ENCODE measurements around the gene PIH1D1. TPM values are rescaled to one million over a fixed set of nuclear protein-coding genes. Genes with fewer than 3 reads are reported as not detected.
A peak's percentile ranks its signal among the peaks of the same experiment; 100 is the strongest.

The PIH1D1 gene
- total RNA-seq, 2 donors from 2014 or later = 128 to 133 TPM

DNA sequence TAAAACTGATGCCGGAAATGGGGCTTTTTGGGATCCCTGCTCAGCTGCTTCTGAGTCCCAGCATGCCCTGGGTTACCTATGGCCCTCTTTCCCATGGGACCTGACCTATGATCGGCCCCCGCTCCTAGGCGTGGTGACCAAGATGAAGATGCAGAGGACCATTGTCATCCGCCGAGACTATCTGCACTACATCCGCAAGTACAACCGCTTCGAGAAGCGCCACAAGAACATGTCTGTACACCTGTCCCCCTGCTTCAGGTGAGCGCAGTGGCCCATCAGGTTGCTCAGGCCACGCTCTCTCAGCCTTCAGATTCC, 46.1 kb upstream of the PIH1D1 start:
- peaks cover 34% of the 10 kb centered on the region for H3K36me3 Mint-ChIP-seq (ENCODE audit: low read depth)
- Histone ChIP-seq H3K27ac (ENCODE audit: low read depth, low read length) (no peak overlapping the region), H3K27me3 (ENCODE audit: control insufficient read depth, insufficient read depth, low read length, poor library complexity, severe bottlenecking) (no peaks in the 10 kb centered on the region), H3K4me1 (ENCODE audit: control insufficient read depth, insufficient read depth, low read length) (peaks cover 12% of the 10 kb centered on the region), H3K9ac (ENCODE audit: extremely low read depth, low read length, poor library complexity, severe bottlenecking) (peak overlapping the region; percentile 41), H3K4me3 (ENCODE audit: low read length) (peak overlapping the region; percentile 99), H3K36me3 (ENCODE audit: control insufficient read depth, insufficient read depth, low read length) (peaks cover 36% of the 10 kb centered on the region), H3K9me3 (ENCODE audit: control insufficient read depth, low read length) (no peaks in the 10 kb centered on the region)
- no peak for TF ChIP-seq CTCF (conservative IDR thresholded peaks at IDR 0.05)
- H3K9me3 Mint-ChIP-seq = peaks cover 2% of the 10 kb centered on the region
- H3K27me3 Mint-ChIP-seq (ENCODE audit: insufficient read depth) = no peaks in the 10 kb centered on the region
- no peak for DNase-seq
- peak overlapping the region; percentile 94 for H3K4me3 Mint-ChIP-seq
- H3K27ac Mint-ChIP-seq = peak overlapping the region; percentile 98
- peaks cover 22% of the 10 kb centered on the region for H3K4me1 Mint-ChIP-seq
- WGBS, 2 experiments (ENCODE audit: insufficient coverage in 1 of 2, insufficient read length in 1 of 2) = 95 to 99% methylated on average over 12 of the region's 12 CpGs

- H3K9ac ChIP-seq (ENCODE audit: extremely low read depth, low read length, poor library complexity, severe bottlenecking) = peak overlapping the region; percentile 99
- Mint-ChIP-seq H3K9me3 (peaks cover 2% of the 10 kb centered on the region), H3K27ac (peak overlapping the region; percentile 98), H3K36me3 (ENCODE audit: low read depth) (peaks cover 39% of the 10 kb centered on the region), H3K4me1 (peaks cover 22% of the 10 kb centered on the region), H3K27me3 (ENCODE audit: insufficient read depth) (no peaks in the 10 kb centered on the region), H3K4me3 (peak overlapping the region; percentile 94)
- WGBS, 2 experiments (ENCODE audit: insufficient coverage in 1 of 2, insufficient read length in 1 of 2) = 48 to 73% methylated on average over 14 to 22 of the region's 22 CpGs
- peaks cover 41% of the 10 kb centered on the region for H3K36me3 ChIP-seq (ENCODE audit: control insufficient read depth, insufficient read depth, low read length)
- peak overlapping the region; percentile 99 for H3K4me3 ChIP-seq (ENCODE audit: low read length)
- no peaks in the 10 kb centered on the region for H3K27me3 ChIP-seq (ENCODE audit: control insufficient read depth, insufficient read depth, low read length, poor library complexity, severe bottlenecking)
- no peak for TF ChIP-seq CTCF (conservative IDR thresholded peaks at IDR 0.05)
- H3K9me3 ChIP-seq (ENCODE audit: control insufficient read depth, low read length) = no peaks in the 10 kb centered on the region
- DNase-seq = peak; percentile 79
- H3K27ac ChIP-seq (ENCODE audit: low read depth, low read length) = peak overlapping the region; percentile 92
- H3K4me1 ChIP-seq (ENCODE audit: control insufficient read depth, insufficient read depth, low read length) = peaks cover 12% of the 10 kb centered on the region
Observed at GRCh38 chr19:49497047-49497788, 45.6 kb upstream of the PIH1D1 start.

DNA sequence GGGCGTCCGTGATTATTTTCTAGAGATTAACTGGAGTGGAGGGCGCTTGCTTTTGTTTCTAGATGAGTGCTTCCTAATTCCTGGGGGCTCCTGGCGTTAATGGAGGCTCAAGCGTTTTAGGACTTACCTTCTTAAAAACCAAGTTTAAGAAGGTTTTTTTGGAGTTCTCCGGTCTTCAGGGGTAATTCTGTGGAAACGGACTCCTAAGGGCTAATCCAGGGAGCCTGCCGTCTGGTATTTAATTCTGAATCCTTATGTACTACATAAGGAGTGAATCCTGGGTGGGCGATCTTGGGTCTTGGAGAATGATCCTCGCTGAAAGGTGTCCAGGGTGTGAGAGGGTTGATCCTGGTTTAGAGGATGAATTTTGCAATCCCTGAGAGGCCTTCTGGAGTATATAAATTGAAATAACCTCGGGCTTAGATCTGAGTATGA, 45.0 kb upstream of the PIH1D1 start:
- H3K27ac ChIP-seq (ENCODE audit: low read depth, low read length) = peak overlapping the region; percentile 92
- peaks cover 47% of the 10 kb centered on the region for H3K36me3 ChIP-seq (ENCODE audit: control insufficient read depth, insufficient read depth, low read length)
- H3K9me3 Mint-ChIP-seq = peaks cover 2% of the 10 kb centered on the region
- WGBS, 2 experiments (ENCODE audit: insufficient coverage in 1 of 2, insufficient read length in 1 of 2) = 0% methylated on average over 6 to 11 of the region's 11 CpGs
- peaks cover 12% of the 10 kb centered on the region for H3K4me1 ChIP-seq (ENCODE audit: control insufficient read depth, insufficient read depth, low read length)
- peaks cover 22% of the 10 kb centered on the region for H3K4me1 Mint-ChIP-seq
- H3K9me3 ChIP-seq (ENCODE audit: control insufficient read depth, low read length) = no peaks in the 10 kb centered on the region
- peak overlapping the region; percentile 99 for H3K4me3 ChIP-seq (ENCODE audit: low read length)
- peak overlapping the region; percentile 99 for H3K9ac ChIP-seq (ENCODE audit: extremely low read depth, low read length, poor library complexity, severe bottlenecking)
- peaks cover 45% of the 10 kb centered on the region for H3K36me3 Mint-ChIP-seq (ENCODE audit: low read depth)
- DNase-seq = no peak
- peak overlapping the region; percentile 98 for H3K27ac Mint-ChIP-seq
- TF ChIP-seq CTCF (conservative IDR thresholded peaks at IDR 0.05) = no peak
- H3K4me3 Mint-ChIP-seq = peak overlapping the region; percentile 94
- H3K27me3 ChIP-seq (ENCODE audit: control insufficient read depth, insufficient read depth, low read length, poor library complexity, severe bottlenecking) = no peaks in the 10 kb centered on the region
- H3K27me3 Mint-ChIP-seq (ENCODE audit: insufficient read depth) = no peaks in the 10 kb centered on the region

Data from endodermal cell (in vitro differentiated cells).